PC-9 (cell line): ENCODE measurements around the gene ULK1. TPM values are rescaled to one million over a fixed set of nuclear protein-coding genes. Genes with fewer than 3 reads are reported as not detected.

Experiments
- BruUV-seq: library from RNA; stranded (reverse); fragments of 400-500 nt; replicated peaks from 2 replicates; lab custom pipeline; 2021; lab: Mats Ljungman, UMichigan
- CTCF ChIA-PET: fragments of 300-600 bp; sonication (Branson Sonifier 250); formaldehyde crosslinking; loops from one replicate; lab custom pipeline; 2022; ENCODE audit warnings: antibody characterized with exemption; lab: Charles Lee
- POLR2A ChIA-PET: fragments of 300-600 bp; sonication (Branson Sonifier 250); formaldehyde crosslinking; loops from one replicate; lab custom pipeline; 2022; ENCODE audit warnings: antibody characterized with exemption; ENCODE audit not compliant: unreplicated experiment; lab: Charles Lee
- DNase-seq, 2 experiments: peaks; one replicate each; pipeline versions ENCODE4 v3.0.0 to v3.0.0-alpha.2; 2015 to 2022; ENCODE audit warnings: mixed read lengths in 1 of 2
- H2AFZ ChIP-seq: fragments of 200-600 bp; sonication (generic); 2 replicates; pipeline ENCODE4 v1.8.1; 2017; ENCODE audit warnings: antibody characterized with exemption
- H3F3A ChIP-seq: fragments of 200-600 bp; sonication (generic); 2 replicates; pipeline ENCODE4 v1.8.1; 2017; ENCODE audit warnings: antibody characterized with exemption, mild to moderate bottlenecking, low read depth; ENCODE audit not compliant: insufficient read depth
- H3K27ac ChIP-seq: fragments of 200-600 bp; sonication (generic); 2 replicates; pipeline ENCODE4 v1.6.1; 2016; ENCODE audit warnings: mixed run types
- H3K27me3 ChIP-seq: fragments of 200-600 bp; sonication (generic); 2 replicates; pipeline ENCODE4 v1.6.1; 2016; ENCODE audit warnings: low read depth, mixed run types; ENCODE audit not compliant: insufficient read depth
- H3K36me3 ChIP-seq: fragments of 200-600 bp; sonication (generic); 2 replicates; pipeline ENCODE4 v1.6.1; 2016; ENCODE audit warnings: low read depth, mixed run types
- H3K4me1 ChIP-seq: fragments of 200-600 bp; sonication (generic); replicated peaks from 2 replicates; pipeline ENCODE4 v1.6.1; 2016; ENCODE audit warnings: mixed run types; ENCODE audit not compliant: insufficient read depth
- H3K4me2 ChIP-seq: fragments of 200-600 bp; sonication (generic); 2 replicates; pipeline ENCODE4 v1.6.1; 2017; ENCODE audit warnings: mixed run types
- H3K4me3 ChIP-seq: fragments of 200-600 bp; sonication (generic); 2 replicates; pipeline ENCODE4 v1.6.1; 2016; ENCODE audit warnings: mixed run types
- H3K79me2 ChIP-seq: fragments of 200-600 bp; sonication (generic); 2 replicates; pipeline ENCODE4 v1.6.1; 2017; ENCODE audit warnings: low read depth, mixed run types
- H3K9me2 ChIP-seq: fragments of 200-600 bp; sonication (generic); 2 replicates; pipeline ENCODE4 v1.8.1; 2017; ENCODE audit warnings: mild to moderate bottlenecking; ENCODE audit not compliant: insufficient read depth
- H3K9me3 ChIP-seq: fragments of 200-600 bp; sonication (generic); 2 replicates; pipeline ENCODE4 v1.8.1; 2016; ENCODE audit warnings: low read depth; ENCODE audit not compliant: insufficient read depth
- H4K20me1 ChIP-seq: fragments of 200-600 bp; sonication (generic); 2 replicates; pipeline ENCODE4 v1.8.1; 2017; ENCODE audit not compliant: insufficient read depth
- CTCF ChIP-seq: fragments of 200-600 bp; sonication (generic); conservative IDR thresholded peaks from 2 replicates; pipeline ENCODE4 v1.6.1; 2017; ENCODE audit warnings: mixed run types, antibody characterized with exemption, mild to moderate bottlenecking, moderate library complexity
- EZH2 ChIP-seq: fragments of 200-600 bp; sonication (generic); IDR thresholded peaks from 2 replicates; pipeline ENCODE4 v1.8.0; 2017; ENCODE audit warnings: antibody characterized with exemption, low read depth
- intact Hi-C: fragments of 100-400 bp; cut with micrococcal nuclease; formaldehyde crosslinking; loops from one replicate; pipeline ENCODE4 v1.10.0; 2022; ENCODE audit not compliant: unreplicated experiment
- total RNA-seq: library from RNA; stranded (reverse); gene quantifications from 2 replicates; pipeline ENCODE4 v1.2.3, GENCODE V29; 2021

The ULK1 gene
- total RNA-seq, 1 experiment from 2014 or later, result 70.5 TPM

- Histone ChIP-seq H3F3A (peaks cover 35% of the 10 kb centered on the region; the same call in 1 of the 2 replicates), H3K4me1 (peaks cover 20% of the 10 kb centered on the region), H3K9me2 (no peaks in the 10 kb centered on the region), H3K4me3 (no peak overlapping the region), H3K4me2 (peak overlapping the region; percentile 46; the same call in 1 of the 2 replicates), H2AFZ (no peak overlapping the region), H3K79me2 (peaks cover 28% of the 10 kb centered on the region), H3K36me3 (peaks cover 4% of the 10 kb centered on the region; the same call in 1 of the 2 replicates), H3K9me3 (no peaks in the 10 kb centered on the region), H3K27ac (no peak overlapping the region), H4K20me1 (no peaks in the 10 kb centered on the region), H3K27me3 (no peaks in the 10 kb centered on the region)
- intact Hi-C loops, result no loop called here
- ChIA-PET CTCF (no interaction called here), POLR2A (no interaction called here)
- no peak for TF ChIP-seq EZH2
- TF ChIP-seq CTCF, result no peak
- no TSS peak for BruUV-seq
- no peak for DNase-seq
Measured at GRCh38 chr12:131893605-131894312, 663 bp upstream of the ULK1 start.

- CTCF ChIA-PET, result no interaction called here
- TF ChIP-seq EZH2, result no peak
- no peak for TF ChIP-seq CTCF
- no peaks in the 10 kb centered on the region for H3K9me2 ChIP-seq
- no peak for DNase-seq
- H3K9me3 ChIP-seq, result no peaks in the 10 kb centered on the region
- H3K4me3 ChIP-seq, result peak overlapping the region; percentile 94
- intact Hi-C loops, result no loop called here
- POLR2A ChIA-PET, result no interaction called here
- BruUV-seq, result no TSS peak
- peaks cover 28% of the 10 kb centered on the region for H3K79me2 ChIP-seq
- peaks cover 8% of the 10 kb centered on the region for H3K4me1 ChIP-seq
- peak overlapping the region; percentile 92 for H3K4me2 ChIP-seq
- H3K36me3 ChIP-seq, result peaks cover 4% of the 10 kb centered on the region; the same call in 1 of the 2 replicates
- no peak overlapping the region for H2AFZ ChIP-seq
- peaks cover under 1% of the 10 kb centered on the region; the same call in 1 of the 2 replicates for H4K20me1 ChIP-seq
- peak overlapping the region; percentile 86; the same call in 1 of the 2 replicates for H3K27ac ChIP-seq
- H3K27me3 ChIP-seq, result no peaks in the 10 kb centered on the region
- peaks cover 24% of the 10 kb centered on the region; the same call in 1 of the 2 replicates for H3F3A ChIP-seq
Measured at GRCh38 chr12:131894981-131895639, 688 bp downstream of the ULK1 start.

GRCh38 chr12:131895640-131896079, 1.2 kb downstream of the ULK1 start:
- DNase-seq, result no peak
- Histone ChIP-seq H3K36me3 (peaks cover 4% of the 10 kb centered on the region; the same call in 1 of the 2 replicates), H3F3A (peaks cover 22% of the 10 kb centered on the region; the same call in 1 of the 2 replicates), H3K4me1 (peaks cover 13% of the 10 kb centered on the region), H3K4me2 (peak overlapping the region; percentile 92), H3K4me3 (peak overlapping the region; percentile 94), H4K20me1 (peaks cover 6% of the 10 kb centered on the region), H2AFZ (no peak overlapping the region), H3K27ac (peak overlapping the region; percentile 86), H3K27me3 (no peaks in the 10 kb centered on the region), H3K9me3 (no peaks in the 10 kb centered on the region), H3K9me2 (no peaks in the 10 kb centered on the region), H3K79me2 (peaks cover 28% of the 10 kb centered on the region)
- TF ChIP-seq EZH2 (no peak), CTCF (no peak)
- BruUV-seq, result no TSS peak
- ChIA-PET POLR2A (no interaction called here), CTCF (no interaction called here)
- intact Hi-C loops, result loop anchor here (1.0 to 2.0 kb wide), 4 partner anchors 17 to 53 kb away; partner anchors contain the start of gene EP400
